Measurements from ENCODE around the gene FOS. TPM values are rescaled to one million over a fixed set of nuclear protein-coding genes. Genes with fewer than 3 reads are reported as not detected.

The FOS gene
- total and polyA plus RNA-seq, 2 of the 13 experiments (the other 11 are each of a cell fraction or from before 2014, with no cell fraction given) = 15.9 to 24.2 TPM

DNA sequence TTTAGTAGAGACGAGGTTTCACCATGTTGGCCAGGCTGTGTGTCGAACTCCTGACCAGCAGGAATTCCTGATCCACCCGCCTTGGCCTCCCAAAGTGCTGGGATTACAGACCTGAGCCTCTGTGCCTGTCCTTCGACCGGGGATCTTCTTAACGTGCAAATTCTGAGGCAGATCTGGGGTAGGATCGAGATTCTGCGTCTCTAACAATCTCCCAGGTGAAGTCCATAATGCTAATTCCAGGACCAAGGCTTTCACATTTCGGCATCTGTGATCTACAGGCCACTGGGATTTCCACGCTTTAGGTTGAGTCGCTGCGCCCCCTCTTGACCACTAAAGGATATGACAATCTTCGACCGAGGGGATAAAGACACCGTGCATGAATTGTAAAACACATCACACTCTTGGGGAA is 24.8 kb downstream of the FOS start (continued):
- TF ChIP-seq MED1 (CRISPR knock-in tag; IDR thresholded peaks at IDR 0.05) = no peak
- 0 out of 2 replicates have a peak, but pooled peaks have one; percentile 32 for TF ChIP-seq ZNF768 (CRISPR knock-in tag; IDR thresholded peaks at IDR 0.05)
- no peak for TF ChIP-seq YEATS2 (CRISPR knock-in tag; IDR thresholded peaks at IDR 0.05; ENCODE audit: borderline replicate concordance)
- TF ChIP-seq MXD4 (CRISPR knock-in tag; IDR thresholded peaks at IDR 0.05) = 0 out of 2 replicates have a peak, but pooled peaks have one; percentile 29
- TF ChIP-seq RAD21 (CRISPR knock-in tag; IDR thresholded peaks at IDR 0.05) = peak; percentile 87
- no peak for TF ChIP-seq ZNF543 (CRISPR knock-in tag; IDR thresholded peaks at IDR 0.05)
- peak; percentile 18; the same call in 1 of the 2 replicates for TF ChIP-seq ELF3 (CRISPR knock-in tag; IDR thresholded peaks at IDR 0.05)
- TF ChIP-seq CC2D1A (CRISPR knock-in tag; IDR thresholded peaks at IDR 0.05) = no peak
- TF ChIP-seq, protein P1, sequence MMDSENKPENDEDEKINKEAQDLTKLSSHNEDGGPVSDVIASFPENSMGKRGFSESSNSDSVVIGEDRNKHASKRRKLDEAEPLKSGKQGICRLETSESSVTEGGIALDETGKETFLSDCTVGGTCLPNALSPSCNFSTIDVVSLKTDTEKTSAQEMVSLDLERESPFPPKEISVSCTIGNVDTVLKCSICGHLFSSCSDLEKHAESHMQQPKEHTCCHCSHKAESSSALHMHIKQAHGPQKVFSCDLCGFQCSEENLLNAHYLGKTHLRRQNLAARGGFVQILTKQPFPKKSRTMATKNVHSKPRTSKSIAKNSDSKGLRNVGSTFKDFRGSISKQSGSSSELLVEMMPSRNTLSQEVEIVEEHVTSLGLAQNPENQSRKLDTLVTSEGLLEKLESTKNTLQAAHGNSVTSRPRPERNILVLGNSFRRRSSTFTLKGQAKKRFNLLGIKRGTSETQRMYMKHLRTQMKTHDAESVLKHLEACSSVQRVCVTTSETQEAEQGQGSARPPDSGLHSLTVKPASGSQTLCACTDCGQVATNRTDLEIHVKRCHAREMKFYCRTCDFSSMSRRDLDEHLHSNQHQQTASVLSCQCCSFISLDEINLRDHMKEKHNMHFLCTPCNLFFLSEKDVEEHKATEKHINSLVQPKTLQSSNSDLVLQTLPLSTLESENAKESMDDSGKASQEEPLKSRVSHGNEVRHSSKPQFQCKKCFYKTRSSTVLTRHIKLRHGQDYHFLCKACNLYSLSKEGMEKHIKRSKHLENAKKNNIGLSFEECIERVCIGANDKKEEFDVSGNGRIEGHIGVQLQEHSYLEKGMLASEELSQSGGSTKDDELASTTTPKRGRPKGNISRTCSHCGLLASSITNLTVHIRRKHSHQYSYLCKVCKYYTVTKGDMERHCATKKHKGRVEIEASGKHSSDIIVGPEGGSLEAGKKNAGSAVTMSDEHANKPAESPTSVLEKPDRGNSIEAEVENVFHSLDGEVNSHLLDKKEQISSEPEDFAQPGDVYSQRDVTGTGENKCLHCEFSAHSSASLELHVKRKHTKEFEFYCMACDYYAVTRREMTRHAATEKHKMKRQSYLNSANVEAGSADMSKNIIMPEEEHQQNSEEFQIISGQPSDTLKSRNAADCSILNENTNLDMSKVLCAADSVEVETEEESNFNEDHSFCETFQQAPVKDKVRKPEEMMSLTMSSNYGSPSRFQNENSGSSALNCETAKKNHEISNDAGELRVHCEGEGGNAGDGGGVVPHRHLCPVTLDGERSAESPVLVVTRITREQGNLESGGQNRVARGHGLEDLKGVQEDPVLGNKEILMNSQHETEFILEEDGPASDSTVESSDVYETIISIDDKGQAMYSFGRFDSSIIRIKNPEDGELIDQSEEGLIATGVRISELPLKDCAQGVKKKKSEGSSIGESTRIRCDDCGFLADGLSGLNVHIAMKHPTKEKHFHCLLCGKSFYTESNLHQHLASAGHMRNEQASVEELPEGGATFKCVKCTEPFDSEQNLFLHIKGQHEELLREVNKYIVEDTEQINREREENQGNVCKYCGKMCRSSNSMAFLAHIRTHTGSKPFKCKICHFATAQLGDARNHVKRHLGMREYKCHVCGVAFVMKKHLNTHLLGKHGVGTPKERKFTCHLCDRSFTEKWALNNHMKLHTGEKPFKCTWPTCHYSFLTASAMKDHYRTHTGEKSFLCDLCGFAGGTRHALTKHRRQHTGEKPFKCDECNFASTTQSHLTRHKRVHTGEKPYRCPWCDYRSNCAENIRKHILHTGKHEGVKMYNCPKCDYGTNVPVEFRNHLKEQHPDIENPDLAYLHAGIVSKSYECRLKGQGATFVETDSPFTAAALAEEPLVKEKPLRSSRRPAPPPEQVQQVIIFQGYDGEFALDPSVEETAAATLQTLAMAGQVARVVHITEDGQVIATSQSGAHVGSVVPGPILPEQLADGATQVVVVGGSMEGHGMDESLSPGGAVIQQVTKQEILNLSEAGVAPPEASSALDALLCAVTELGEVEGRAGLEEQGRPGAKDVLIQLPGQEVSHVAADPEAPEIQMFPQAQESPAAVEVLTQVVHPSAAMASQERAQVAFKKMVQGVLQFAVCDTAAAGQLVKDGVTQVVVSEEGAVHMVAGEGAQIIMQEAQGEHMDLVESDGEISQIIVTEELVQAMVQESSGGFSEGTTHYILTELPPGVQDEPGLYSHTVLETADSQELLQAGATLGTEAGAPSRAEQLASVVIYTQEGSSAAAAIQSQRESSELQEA (CRISPR knock-in tag; IDR thresholded peaks at IDR 0.05; ENCODE audit: not compliant biosample characterization) = no peak
- 0 out of 2 replicates have a peak, but pooled peaks have one; percentile 42 for TF ChIP-seq ZNF331 (CRISPR knock-in tag; IDR thresholded peaks at IDR 0.05)
- TF ChIP-seq KLF16 (CRISPR knock-in tag; IDR thresholded peaks at IDR 0.05) = no peak
- 0 out of 2 replicates have a peak, but pooled peaks have one; percentile 49 for TF ChIP-seq ZNF605 (CRISPR knock-in tag; IDR thresholded peaks at IDR 0.05)
- 0 out of 2 replicates have a peak, but pooled peaks have one; percentile 21 for TF ChIP-seq GATAD2A (CRISPR knock-in tag; IDR thresholded peaks at IDR 0.05)
- 0 out of 2 replicates have a peak, but pooled peaks have one; percentile 26 for TF ChIP-seq MIER3 (CRISPR knock-in tag; IDR thresholded peaks at IDR 0.05; ENCODE audit: borderline replicate concordance)
- TF ChIP-seq TEAD3 (CRISPR knock-in tag; optimal IDR thresholded peaks at IDR 0.05; ENCODE audit: borderline replicate concordance) = peak; percentile 64
- no peak for TF ChIP-seq GTF3A (CRISPR knock-in tag; conservative IDR thresholded peaks at IDR 0.05)
- TF ChIP-seq, protein P2, sequence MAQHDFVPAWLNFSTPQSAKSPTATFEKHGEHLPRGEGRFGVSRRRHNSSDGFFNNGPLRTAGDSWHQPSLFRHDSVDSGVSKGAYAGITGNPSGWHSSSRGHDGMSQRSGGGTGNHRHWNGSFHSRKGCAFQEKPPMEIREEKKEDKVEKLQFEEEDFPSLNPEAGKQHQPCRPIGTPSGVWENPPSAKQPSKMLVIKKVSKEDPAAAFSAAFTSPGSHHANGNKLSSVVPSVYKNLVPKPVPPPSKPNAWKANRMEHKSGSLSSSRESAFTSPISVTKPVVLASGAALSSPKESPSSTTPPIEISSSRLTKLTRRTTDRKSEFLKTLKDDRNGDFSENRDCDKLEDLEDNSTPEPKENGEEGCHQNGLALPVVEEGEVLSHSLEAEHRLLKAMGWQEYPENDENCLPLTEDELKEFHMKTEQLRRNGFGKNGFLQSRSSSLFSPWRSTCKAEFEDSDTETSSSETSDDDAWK (CRISPR knock-in tag; IDR thresholded peaks at IDR 0.05) = no peak
- TF ChIP-seq, protein P3, sequence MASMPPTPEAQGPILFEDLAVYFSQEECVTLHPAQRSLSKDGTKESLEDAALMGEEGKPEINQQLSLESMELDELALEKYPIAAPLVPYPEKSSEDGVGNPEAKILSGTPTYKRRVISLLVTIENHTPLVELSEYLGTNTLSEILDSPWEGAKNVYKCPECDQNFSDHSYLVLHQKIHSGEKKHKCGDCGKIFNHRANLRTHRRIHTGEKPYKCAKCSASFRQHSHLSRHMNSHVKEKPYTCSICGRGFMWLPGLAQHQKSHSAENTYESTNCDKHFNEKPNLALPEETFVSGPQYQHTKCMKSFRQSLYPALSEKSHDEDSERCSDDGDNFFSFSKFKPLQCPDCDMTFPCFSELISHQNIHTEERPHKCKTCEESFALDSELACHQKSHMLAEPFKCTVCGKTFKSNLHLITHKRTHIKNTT (CRISPR knock-in tag; IDR thresholded peaks at IDR 0.05) = no peak
